ENCODE data around the gene RERG.

RERG gene

GRCh38 chr12:15253990-15254389 lies 32.8 kb upstream of the RERG start:
- Histone ChIP-seq H3K9me2 (replicated peaks; ENCODE audit: insufficient read depth, low read length) (no peaks in the 10 kb centered on the region), H3K79me2 (ENCODE audit: low read length) (no peaks in the 10 kb centered on the region), H3K4me2 (ENCODE audit: low read depth, low read length) (no peak overlapping the region), H3K36me3 (replicated peaks; ENCODE audit: insufficient read depth, low read length) (no peaks in the 10 kb centered on the region), H2AFZ (ENCODE audit: low read length) (no peak overlapping the region), H3K9me3 (replicated peaks; ENCODE audit: insufficient read depth, low read length) (no peaks in the 10 kb centered on the region), H4K20me1 (ENCODE audit: insufficient read depth, low read length) (no peaks in the 10 kb centered on the region), H3K4me3 (ENCODE audit: low read length) (no peak overlapping the region), H3K27me3 (replicated peaks; ENCODE audit: insufficient read depth, low read length) (no peaks in the 10 kb centered on the region), H3K4me1 (ENCODE audit: low read length) (no peaks in the 10 kb centered on the region), H3K9ac (ENCODE audit: low read length) (no peak overlapping the region), H3F3A (ENCODE audit: insufficient read depth, low read length) (no peaks in the 10 kb centered on the region), H3K27ac (ENCODE audit: low read length) (no peak overlapping the region)
- TF ChIP-seq CTCF (IDR thresholded peaks at IDR 0.05; ENCODE audit: low read length), result no peak
- no peak for TF ChIP-seq EZH2 (optimal IDR thresholded peaks at IDR 0.05; ENCODE audit: low read depth, low read length)
- TF ChIP-seq EZH2phosphoT487 (IDR thresholded peaks at IDR 0.05; ENCODE audit: low read length), result no peak
- DNase-seq, result no peak

GRCh38 chr12:15244926-15245325 lies 23.7 kb upstream of the RERG start:
- Histone ChIP-seq H3K36me3 (replicated peaks; ENCODE audit: insufficient read depth, low read length) (no peaks in the 10 kb centered on the region), H4K20me1 (ENCODE audit: insufficient read depth, low read length) (no peaks in the 10 kb centered on the region), H3K9me3 (replicated peaks; ENCODE audit: insufficient read depth, low read length) (no peaks in the 10 kb centered on the region), H3K9me2 (replicated peaks; ENCODE audit: insufficient read depth, low read length) (no peaks in the 10 kb centered on the region), H3K4me1 (ENCODE audit: low read length) (no peaks in the 10 kb centered on the region), H3K27ac (ENCODE audit: low read length) (no peak overlapping the region), H3K4me3 (ENCODE audit: low read length) (no peak overlapping the region), H3K27me3 (replicated peaks; ENCODE audit: insufficient read depth, low read length) (no peaks in the 10 kb centered on the region), H3F3A (ENCODE audit: insufficient read depth, low read length) (no peaks in the 10 kb centered on the region), H3K9ac (ENCODE audit: low read length) (no peak overlapping the region), H2AFZ (ENCODE audit: low read length) (no peak overlapping the region), H3K79me2 (ENCODE audit: low read length) (no peaks in the 10 kb centered on the region), H3K4me2 (ENCODE audit: low read depth, low read length) (no peak overlapping the region)
- TF ChIP-seq CTCF (IDR thresholded peaks at IDR 0.05; ENCODE audit: low read length) (no peak), EZH2phosphoT487 (IDR thresholded peaks at IDR 0.05; ENCODE audit: low read length) (no peak), EZH2 (optimal IDR thresholded peaks at IDR 0.05; ENCODE audit: low read depth, low read length) (no peak)
- DNase-seq, result no peak

DNA sequence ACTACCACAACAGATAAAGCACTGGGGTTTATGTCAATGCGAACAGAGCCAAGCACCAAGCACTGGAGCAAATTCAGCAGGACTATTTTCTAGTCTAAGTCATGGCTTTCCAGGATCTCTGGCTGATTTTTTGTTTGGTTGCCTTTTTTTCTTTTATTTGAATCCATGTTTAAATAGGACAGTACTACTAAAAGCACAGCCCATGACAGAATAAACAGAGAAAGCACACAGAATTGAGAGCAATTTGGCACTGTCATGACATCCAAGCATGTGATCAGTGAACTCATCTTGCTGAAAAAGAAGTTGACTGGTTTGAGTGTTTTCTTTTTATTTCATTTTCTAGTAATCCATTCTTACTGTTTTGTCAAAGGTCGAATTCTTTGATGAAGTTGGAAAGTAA lies 23.1 kb upstream of the RERG start:
- H3K27me3 ChIP-seq (replicated peaks; ENCODE audit: insufficient read depth, low read length), result no peaks in the 10 kb centered on the region
- no peak overlapping the region for H3K4me3 ChIP-seq (ENCODE audit: low read length)
- H2AFZ ChIP-seq (ENCODE audit: low read length), result no peak overlapping the region
- no peak overlapping the region for H3K27ac ChIP-seq (ENCODE audit: low read length)
- DNase-seq, result no peak
- H3K9ac ChIP-seq (ENCODE audit: low read length), result no peak overlapping the region
- no peaks in the 10 kb centered on the region for H3K36me3 ChIP-seq (replicated peaks; ENCODE audit: insufficient read depth, low read length)
- no peak overlapping the region for H3K4me2 ChIP-seq (ENCODE audit: low read depth, low read length)
- no peaks in the 10 kb centered on the region for H4K20me1 ChIP-seq (ENCODE audit: insufficient read depth, low read length)
- H3K79me2 ChIP-seq (ENCODE audit: low read length), result no peaks in the 10 kb centered on the region
- TF ChIP-seq CTCF (IDR thresholded peaks at IDR 0.05; ENCODE audit: low read length) (no peak), EZH2 (optimal IDR thresholded peaks at IDR 0.05; ENCODE audit: low read depth, low read length) (no peak), EZH2phosphoT487 (IDR thresholded peaks at IDR 0.05; ENCODE audit: low read length) (no peak)
- H3F3A ChIP-seq (ENCODE audit: insufficient read depth, low read length), result no peaks in the 10 kb centered on the region
- no peaks in the 10 kb centered on the region for H3K9me3 ChIP-seq (replicated peaks; ENCODE audit: insufficient read depth, low read length)
- no peaks in the 10 kb centered on the region for H3K4me1 ChIP-seq (ENCODE audit: low read length)
- H3K9me2 ChIP-seq (replicated peaks; ENCODE audit: insufficient read depth, low read length), result no peaks in the 10 kb centered on the region
